ENCODE results near the gene KIAA0319L. TPM values are rescaled to one million over a fixed set of nuclear protein-coding genes. Genes with fewer than 3 reads are reported as not detected.

KIAA0319L gene
- polyA plus RNA-seq, 2 of the 4 experiments (the other 2 are of a cell fraction), result 18.2 to 36.9 TPM

- Histone ChIP-seq H3K4me3 (no peak overlapping the region), H3K4me2 (no peak overlapping the region), H3K4me1 (no peaks in the 10 kb centered on the region), H3K9me3 (peaks cover 13% of the 10 kb centered on the region; the same call in 1 of the 3 replicates), H3K27ac (no peak overlapping the region)
- 89% methylated on average over 3 of the region's 3 CpGs for WGBS (ENCODE audit: missing lambda C conversion rate)
- no peak for FAIRE-seq
- TF ChIP-seq E2F6 (IDR thresholded peaks at IDR 0.05; ENCODE audit: borderline replicate concordance, low read depth) (no peak), KDM1A (IDR thresholded peaks at IDR 0.05; ENCODE audit: low read depth) (no peak), CHD2 (IDR thresholded peaks at IDR 0.05; ENCODE audit: low read length, partially characterized antibody) (no peak), MYC (IDR thresholded peaks at IDR 0.05; ENCODE audit: borderline replicate concordance, low read length) (no peak), RFX5 (IDR thresholded peaks at IDR 0.05) (no peak), HOXB13 (CRISPR knock-in tag; IDR thresholded peaks at IDR 0.05; ENCODE audit: low read depth) (no peak), ZC3H11A (IDR thresholded peaks at IDR 0.05) (no peak), TP53 (CRISPR knock-in tag; IDR thresholded peaks at IDR 0.05) (no peak), ESRRA (IDR thresholded peaks at IDR 0.05; ENCODE audit: borderline replicate concordance, low read length) (no peak), GATA3 (IDR thresholded peaks at IDR 0.05; ENCODE audit: borderline replicate concordance) (no peak), USF2 (IDR thresholded peaks at IDR 0.05) (no peak), POLR2A (IDR thresholded peaks at IDR 0.05; ENCODE audit: low read length) (no peak), JUNB (IDR thresholded peaks at IDR 0.05) (no peak), NPAS2 (CRISPR knock-in tag; IDR thresholded peaks at IDR 0.05; ENCODE audit: borderline replicate concordance) (no peak)
- no peak for DNase-seq (ENCODE audit: low read depth in 1 of 2, low spot score in 1 of 2)
- ChIA-PET POLR2A (no interaction called here), CTCF (interaction anchor here (0.8 kb wide), 1 partner anchor 155 kb away, joined by 3 read pairs; no protein-coding TSS in a partner anchor)
- no peak for ATAC-seq
Observed at GRCh38 chr1:35518183-35518582, 39.0 kb downstream of the KIAA0319L start.

GRCh38 chr1:35511305-35511704, 45.9 kb downstream of the KIAA0319L start:
- H3K9me3 ChIP-seq, result peaks cover 4% of the 10 kb centered on the region; the same call in 1 of the 3 replicates
- H3K27ac ChIP-seq, result no peak overlapping the region
- FAIRE-seq, result no peak
- TF ChIP-seq CBX8 (IDR thresholded peaks at IDR 0.05) (no peak), ELK1 (IDR thresholded peaks at IDR 0.05; ENCODE audit: low read depth, low read length) (no peak), HOXB5 (CRISPR knock-in tag; IDR thresholded peaks at IDR 0.05) (no peak), ZFP36 (IDR thresholded peaks at IDR 0.05; ENCODE audit: borderline replicate concordance, partially characterized antibody) (no peak), HES2 (IDR thresholded peaks at IDR 0.05) (no peak)
- H3K4me3 ChIP-seq, result no peak overlapping the region
- CTCF ChIA-PET, result no interaction called here
- POLR2A ChIA-PET, result no interaction called here
- no peak for DNase-seq (ENCODE audit: low read depth in 1 of 2, low spot score in 1 of 2)
- WGBS (ENCODE audit: missing lambda C conversion rate), result 92% methylated on average over 2 of the region's 2 CpGs
- no peak overlapping the region for H3K4me2 ChIP-seq
- ATAC-seq, result no peak
- peaks cover 6% of the 10 kb centered on the region; the same call in 2 of the 3 replicates for H3K4me1 ChIP-seq

GRCh38 chr1:35509558-35509957, 47.6 kb downstream of the KIAA0319L start:
- no peak for TF ChIP-seq ZC3H11A (IDR thresholded peaks at IDR 0.05)
- TF ChIP-seq CEBPB (IDR thresholded peaks at IDR 0.05), result no peak
- TF ChIP-seq RFX5 (IDR thresholded peaks at IDR 0.05), result no peak
- no peak for TF ChIP-seq JUN (IDR thresholded peaks at IDR 0.05)
- TF ChIP-seq CHD4 (IDR thresholded peaks at IDR 0.05; ENCODE audit: borderline replicate concordance), result no peak
- TF ChIP-seq E2F6 (IDR thresholded peaks at IDR 0.05; ENCODE audit: borderline replicate concordance, low read depth), result no peak
- no peak for TF ChIP-seq USF2 (IDR thresholded peaks at IDR 0.05)
- no peak for TF ChIP-seq CBX8 (IDR thresholded peaks at IDR 0.05)
- TF ChIP-seq RCOR1 (IDR thresholded peaks at IDR 0.05; ENCODE audit: low read depth, low read length), result no peak
- no peak overlapping the region for H3K27ac ChIP-seq
- POLR2A ChIA-PET, result no interaction called here
- DNase-seq (ENCODE audit: low read depth in 1 of 2, low spot score in 1 of 2), result no peak
- 69% methylated on average over 3 of the region's 3 CpGs for WGBS (ENCODE audit: missing lambda C conversion rate)
- no peak overlapping the region for H3K4me3 ChIP-seq
- peaks cover 13% of the 10 kb centered on the region; the same call in 2 of the 3 replicates for H3K4me1 ChIP-seq
- CTCF ChIA-PET, result no interaction called here
- FAIRE-seq, result no peak
- no peak for ATAC-seq
- H3K9me3 ChIP-seq, result no peaks in the 10 kb centered on the region
- H3K4me2 ChIP-seq, result no peak overlapping the region
